Right atrium auricular region (tissue), 2 donors: ENCODE measurements around the gene AAR2. TPM values are rescaled to one million over a fixed set of nuclear protein-coding genes. Genes with fewer than 3 reads are reported as not detected.

Experiments
- DNase-seq: peaks from one replicate; pipeline ENCODE4 v3.0.0-alpha.2; 2019; ENCODE audit warnings: low spot score
- H3K27ac ChIP-seq, 2 donors: fragments of 200-600 bp; sonication (generic); 1 replicate in 1 of 2; 2 replicates in 1 of 2; pipeline ENCODE4 v1.5.1; 2016 to 2019
- H3K27me3 ChIP-seq, 2 donors: fragments of 200-600 bp; sonication (generic); one replicate each; pipeline versions ENCODE4 v1.5.1 to v1.6.0; 2017 to 2019
- H3K36me3 ChIP-seq: fragments of 200-600 bp; sonication (generic); one replicate; pipeline ENCODE4 v1.5.1; 2016
- H3K4me1 ChIP-seq, 2 donors: fragments of 200-600 bp; sonication (generic); one replicate each; pipeline versions ENCODE4 v1.5.1 to v1.6.0; 2017 to 2019
- H3K4me3 ChIP-seq, 2 donors: fragments of 200-600 bp; sonication (generic); 1 replicate in 1 of 2; 2 replicates in 1 of 2; pipeline ENCODE4 v1.5.1; 2017 to 2019; ENCODE audit warnings: mild to moderate bottlenecking in 1 of 2, moderate library complexity in 1 of 2
- H3K9me3 ChIP-seq, 2 donors: fragments of 200-600 bp; sonication (generic); one replicate each; pipeline ENCODE4 v1.5.1; 2019
- CTCF ChIP-seq, 2 donors: fragments of 200-600 bp; sonication (generic); IDR thresholded peaks; one replicate each; pipeline ENCODE4 v1.5.1; 2019; ENCODE audit warnings: antibody characterized with exemption in 2 of 2
- total RNA-seq, 2 donors: library from RNA; depleted of rRNA; stranded (reverse); fragments of >200 nt; gene quantifications; one replicate each; pipeline ENCODE4 v1.1.0, GENCODE V29; 2016

Gene AAR2
- total RNA-seq, 2 donors from 2014 or later = 18.9 to 22.8 TPM

GRCh38 chr20:36246401-36246800, 10.1 kb downstream of the AAR2 start:
- H3K27me3 ChIP-seq = no peaks in the 10 kb centered on the region
- H3K36me3 ChIP-seq = peaks cover 77% of the 10 kb centered on the region
- no peak for TF ChIP-seq CTCF (IDR thresholded peaks at IDR 0.05)
- no peak for DNase-seq
- no peaks in the 10 kb centered on the region for H3K9me3 ChIP-seq
- H3K4me3 ChIP-seq = no peak overlapping the region
- H3K27ac ChIP-seq = no peak overlapping the region
- H3K4me1 ChIP-seq = peaks cover 0 to 5% of the 10 kb centered on the region in 2 donors

- no peaks in the 10 kb centered on the region for H3K27me3 ChIP-seq
- TF ChIP-seq CTCF (IDR thresholded peaks at IDR 0.05) = no peak
- no peak for DNase-seq
- no peaks in the 10 kb centered on the region for H3K9me3 ChIP-seq
- H3K4me3 ChIP-seq = no peak overlapping the region
- H3K4me1 ChIP-seq = peaks cover 0 to 6% of the 10 kb centered on the region in 2 donors
- H3K27ac ChIP-seq = no peak overlapping the region
- peaks cover 56% of the 10 kb centered on the region for H3K36me3 ChIP-seq
Observed at GRCh38 chr20:36248836-36249235, 12.6 kb downstream of the AAR2 start.

- peaks cover 52% of the 10 kb centered on the region for H3K36me3 ChIP-seq
- no peak for TF ChIP-seq CTCF (IDR thresholded peaks at IDR 0.05)
Observed at GRCh38 chr20:36249450-36249849, 13.2 kb downstream of the AAR2 start.

GRCh38 chr20:36251426-36251825, 15.1 kb downstream of the AAR2 start:
- Histone ChIP-seq H3K27me3 (no peaks in the 10 kb centered on the region), H3K27ac (no peak overlapping the region), H3K36me3 (peaks cover 47% of the 10 kb centered on the region), H3K9me3 (no peaks in the 10 kb centered on the region), H3K4me3 (no peak overlapping the region), H3K4me1 (peaks cover 0 to 6% of the 10 kb centered on the region in 2 donors)
- no peak for TF ChIP-seq CTCF (IDR thresholded peaks at IDR 0.05)
- no peak for DNase-seq

More at GRCh38 chr20:36249450-36249849, 13.2 kb downstream of the AAR2 start:
- Histone ChIP-seq H3K4me3 (no peak overlapping the region), H3K27ac (no peak overlapping the region), H3K27me3 (no peaks in the 10 kb centered on the region), H3K9me3 (no peaks in the 10 kb centered on the region), H3K4me1 (peaks cover 0 to 6% of the 10 kb centered on the region in 2 donors)
- DNase-seq = no peak

GRCh38 chr20:36252511-36252910, 16.2 kb downstream of the AAR2 start:
- Histone ChIP-seq H3K27me3 (no peaks in the 10 kb centered on the region), H3K4me3 (no peak overlapping the region), H3K9me3 (no peaks in the 10 kb centered on the region), H3K27ac (no peak overlapping the region), H3K36me3 (peaks cover 44% of the 10 kb centered on the region), H3K4me1 (peaks cover 0 to 6% of the 10 kb centered on the region in 2 donors)
- TF ChIP-seq CTCF (IDR thresholded peaks at IDR 0.05) = no peak
- no peak for DNase-seq

GRCh38 chr20:36253036-36253435, 16.8 kb downstream of the AAR2 start:
- Histone ChIP-seq H3K4me3 (no peak overlapping the region), H3K9me3 (no peaks in the 10 kb centered on the region), H3K4me1 (peaks cover 0 to 6% of the 10 kb centered on the region in 2 donors), H3K36me3 (peaks cover 40% of the 10 kb centered on the region), H3K27me3 (no peaks in the 10 kb centered on the region), H3K27ac (no peak overlapping the region)
- DNase-seq = no peak
- TF ChIP-seq CTCF (IDR thresholded peaks at IDR 0.05) = no peak
